C4-2B (cell line): ENCODE results near the gene SKAP2.

Experiments used
- H3K27ac ChIP-seq: fragments of 450-650 bp; 2 replicates; pipeline ENCODE4 v1.5.1; 2017
- ZFX ChIP-seq: fragments of 450-650 bp; IDR thresholded peaks from 2 replicates; pipeline ENCODE4 v1.6.1; 2017
- TF ChIP-seq, protein P1 (sequence below): fragments of 450-650 bp; conservative IDR thresholded peaks from 2 replicates; pipeline ENCODE4 v1.5.1; 2017; ENCODE audit warnings: mild to moderate bottlenecking

SKAP2 gene

DNA sequence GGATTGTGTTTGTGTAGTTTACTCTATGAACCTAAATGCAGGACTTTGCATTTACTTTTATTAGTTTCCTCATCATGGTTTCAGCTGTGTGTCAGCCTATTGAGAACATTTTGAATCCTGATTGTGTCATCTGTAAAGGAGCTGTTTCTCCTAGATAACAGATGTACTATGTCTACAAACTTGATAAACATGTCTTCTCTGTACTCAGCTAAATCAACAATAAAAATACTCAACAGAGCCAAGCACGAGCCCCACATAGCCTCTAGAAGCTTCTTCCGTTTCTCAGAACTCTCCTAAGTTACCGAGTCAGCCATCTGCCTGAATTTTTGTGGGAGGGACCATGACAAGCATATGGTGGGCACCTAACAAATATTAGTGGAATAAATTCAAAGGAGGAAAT lies 234.7 kb downstream of the SKAP2 start:
- peak overlapping the region; percentile 26; the same call in 1 of the 2 replicates for H3K27ac ChIP-seq
- TF ChIP-seq, protein P1, sequence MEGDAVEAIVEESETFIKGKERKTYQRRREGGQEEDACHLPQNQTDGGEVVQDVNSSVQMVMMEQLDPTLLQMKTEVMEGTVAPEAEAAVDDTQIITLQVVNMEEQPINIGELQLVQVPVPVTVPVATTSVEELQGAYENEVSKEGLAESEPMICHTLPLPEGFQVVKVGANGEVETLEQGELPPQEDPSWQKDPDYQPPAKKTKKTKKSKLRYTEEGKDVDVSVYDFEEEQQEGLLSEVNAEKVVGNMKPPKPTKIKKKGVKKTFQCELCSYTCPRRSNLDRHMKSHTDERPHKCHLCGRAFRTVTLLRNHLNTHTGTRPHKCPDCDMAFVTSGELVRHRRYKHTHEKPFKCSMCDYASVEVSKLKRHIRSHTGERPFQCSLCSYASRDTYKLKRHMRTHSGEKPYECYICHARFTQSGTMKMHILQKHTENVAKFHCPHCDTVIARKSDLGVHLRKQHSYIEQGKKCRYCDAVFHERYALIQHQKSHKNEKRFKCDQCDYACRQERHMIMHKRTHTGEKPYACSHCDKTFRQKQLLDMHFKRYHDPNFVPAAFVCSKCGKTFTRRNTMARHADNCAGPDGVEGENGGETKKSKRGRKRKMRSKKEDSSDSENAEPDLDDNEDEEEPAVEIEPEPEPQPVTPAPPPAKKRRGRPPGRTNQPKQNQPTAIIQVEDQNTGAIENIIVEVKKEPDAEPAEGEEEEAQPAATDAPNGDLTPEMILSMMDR, result no peak
- no peak for TF ChIP-seq ZFX

DNA sequence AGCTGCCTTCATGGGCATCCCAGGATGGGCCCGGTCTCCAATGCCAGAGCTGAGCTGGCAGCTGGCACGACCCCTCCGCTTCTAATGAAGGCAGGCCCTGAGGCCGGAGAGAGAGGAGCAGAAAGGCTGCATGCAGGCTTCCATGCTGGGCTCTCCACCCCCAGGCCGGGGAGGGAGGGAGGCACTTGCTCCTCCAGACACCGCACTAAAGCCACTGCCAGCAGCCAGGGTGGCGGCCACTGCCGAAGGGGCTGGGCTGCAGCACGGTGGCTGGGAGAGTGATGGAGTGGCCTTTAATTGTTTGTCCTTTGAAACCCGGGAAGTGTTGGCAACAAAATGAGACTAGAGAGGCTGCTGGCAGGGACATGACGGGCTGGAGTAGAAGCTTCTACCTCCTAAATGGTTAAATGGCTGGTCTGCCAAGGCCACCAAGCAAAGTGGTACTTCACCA lies 236.5 kb downstream of the SKAP2 start:
- H3K27ac ChIP-seq, result no peak overlapping the region
- TF ChIP-seq, protein P1, result no peak
- no peak for TF ChIP-seq ZFX

DNA sequence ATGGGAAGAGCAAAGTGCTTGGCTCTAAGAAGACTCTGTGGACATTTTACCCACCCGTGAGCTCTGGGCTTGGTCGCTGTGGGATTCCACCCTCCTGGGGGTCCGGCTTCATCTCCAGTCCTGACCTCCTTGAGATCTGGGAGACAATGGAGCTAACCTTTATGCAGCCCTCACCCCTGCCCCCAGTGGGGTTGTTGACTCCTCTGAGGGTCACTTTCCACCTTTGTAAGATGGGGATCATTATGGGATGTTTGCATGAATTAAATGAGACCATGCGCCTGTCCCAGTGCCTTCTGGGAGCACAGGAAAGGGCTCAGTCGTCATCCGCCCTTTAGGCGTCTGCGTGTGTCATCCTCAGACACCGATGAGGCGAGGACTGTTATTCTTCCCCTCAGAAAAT lies 237.2 kb downstream of the SKAP2 start:
- H3K27ac ChIP-seq, result no peak overlapping the region
- TF ChIP-seq, protein P1, result no peak
- TF ChIP-seq ZFX, result no peak

DNA sequence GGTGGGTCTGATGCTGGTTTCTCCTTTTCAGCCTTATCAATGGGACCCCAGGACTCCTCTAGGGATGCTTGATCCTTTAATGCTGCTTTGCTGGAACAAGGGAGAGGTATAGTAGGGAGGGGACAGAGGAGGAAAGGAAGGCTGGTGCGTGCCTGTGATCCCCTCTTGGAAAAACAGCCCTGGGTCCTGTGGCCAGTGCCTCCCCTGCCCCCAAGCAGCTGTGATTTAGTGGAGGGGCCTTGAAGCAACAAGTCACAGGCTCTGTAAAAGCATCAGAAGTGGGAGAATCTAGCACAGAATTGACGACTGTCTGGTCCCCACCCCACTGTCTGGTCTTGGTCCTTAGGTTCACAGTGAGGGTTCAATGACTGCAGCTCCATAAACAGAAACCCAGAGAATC lies 237.7 kb downstream of the SKAP2 start:
- TF ChIP-seq, protein P1, result no peak
- TF ChIP-seq ZFX, result no peak
- H3K27ac ChIP-seq, result no peak overlapping the region

DNA sequence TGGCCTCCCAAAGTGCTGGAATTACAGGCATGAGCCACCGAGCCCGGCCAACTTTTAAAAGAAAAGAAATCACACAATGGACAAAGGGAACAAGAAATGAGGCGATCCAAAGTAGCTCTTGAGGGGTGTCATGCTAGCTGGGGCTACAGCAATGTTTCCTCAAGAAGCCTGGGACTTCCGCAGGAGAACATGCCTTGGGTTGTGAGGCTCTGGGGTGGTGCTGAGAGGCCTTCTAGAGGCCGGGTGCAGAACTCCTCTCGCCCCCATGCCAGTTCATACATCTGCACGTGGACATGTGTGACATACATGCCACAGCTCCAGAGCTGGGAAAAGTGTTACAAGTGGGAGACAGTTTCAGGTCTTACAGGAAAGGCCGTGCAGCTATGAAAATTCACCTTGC lies 238.2 kb downstream of the SKAP2 start:
- TF ChIP-seq ZFX, result no peak
- TF ChIP-seq, protein P1, result no peak

DNA sequence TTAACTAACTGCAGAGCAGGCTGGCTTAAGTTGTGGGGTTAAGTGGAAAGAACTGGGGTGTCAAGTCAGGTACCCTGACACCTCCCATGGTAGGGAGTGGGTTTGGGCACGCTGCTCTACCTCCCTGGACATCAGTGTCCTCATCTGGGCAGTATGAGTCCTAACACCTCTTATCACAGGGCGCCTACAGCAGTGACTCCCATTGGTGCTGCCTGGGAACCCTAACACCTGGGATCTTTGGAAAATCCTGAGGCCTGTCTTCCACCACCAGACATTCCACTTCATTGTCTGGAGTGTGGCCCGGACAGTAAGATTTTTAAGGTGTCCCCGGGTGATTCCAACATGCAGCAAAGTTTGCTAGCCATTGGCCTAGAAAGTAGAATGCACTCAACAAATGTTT lies 239.1 kb downstream of the SKAP2 start:
- no peak for TF ChIP-seq ZFX
- TF ChIP-seq, protein P1, result no peak

More for the DNA sequence above, 238.2 kb downstream of the SKAP2 start:
- H3K27ac ChIP-seq, result no peak overlapping the region

DNA sequence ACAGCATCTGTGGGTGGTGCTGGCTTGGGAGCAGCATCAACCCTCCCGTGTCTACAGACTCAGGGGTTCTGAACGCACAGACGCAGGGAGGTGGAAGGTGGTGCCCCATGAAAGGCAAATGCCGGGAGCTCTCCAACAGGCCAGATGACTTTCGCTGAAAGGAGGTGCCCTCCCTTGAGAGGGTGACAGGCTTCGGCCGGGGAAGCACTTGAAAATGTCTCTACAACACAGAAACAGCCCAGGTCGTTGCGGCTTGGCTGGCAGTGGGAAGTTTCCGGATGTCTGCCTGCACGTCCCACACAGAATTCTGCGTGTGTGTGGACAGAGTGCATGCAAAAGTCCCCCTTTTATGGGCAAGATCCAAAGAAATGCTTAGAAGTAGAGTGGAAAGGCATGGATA lies 239.6 kb downstream of the SKAP2 start:
- no peak overlapping the region for H3K27ac ChIP-seq
- TF ChIP-seq ZFX, result no peak
- TF ChIP-seq, protein P1, result no peak

More for the DNA sequence above, 239.1 kb downstream of the SKAP2 start:
- H3K27ac ChIP-seq, result no peak overlapping the region
